ENCODE data around the gene CACNA1A. TPM values are rescaled to one million over a fixed set of nuclear protein-coding genes. Genes with fewer than 3 reads are reported as not detected.

Gene CACNA1A
- total RNA-seq, 2 experiments from 2014 or later, result 0.30 to 0.45 TPM

DNA sequence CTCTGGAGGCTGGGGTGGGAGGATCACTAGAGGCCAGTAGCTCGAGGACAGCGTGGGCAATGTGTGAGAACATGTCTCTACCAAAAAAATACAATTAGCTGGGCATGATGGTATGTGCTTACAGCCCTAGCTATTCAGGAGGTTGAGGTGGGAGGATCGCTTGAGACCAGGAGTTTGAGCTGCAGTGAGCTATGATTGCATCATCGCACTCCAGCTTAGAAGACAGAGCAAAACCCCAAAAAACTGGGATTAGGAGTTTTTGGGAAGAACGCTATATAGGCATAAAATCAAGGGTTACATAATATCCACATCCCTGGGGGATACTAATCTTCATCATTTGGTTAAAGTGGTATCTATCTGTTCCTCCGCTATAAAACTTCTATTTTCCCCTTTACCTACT lies 155.5 kb downstream of the CACNA1A start:
- ATAC-seq (ENCODE audit: poor library complexity) (no peak), DNase-seq (no peak)
- Mint-ChIP-seq H3K4me1 (ENCODE audit: low read depth) (no peaks in the 10 kb centered on the region), H3K27ac (no peak overlapping the region), H3K36me3 (ENCODE audit: low read depth) (no peaks in the 10 kb centered on the region), H3K27me3 (peaks cover 44% of the 10 kb centered on the region), H3K4me3 (no peak overlapping the region), H3K9me3 (peaks cover 2% of the 10 kb centered on the region)
- no peak overlapping the region for H3K4me3 ChIP-seq (ENCODE audit: low read length)
- TF ChIP-seq CTCF (IDR thresholded peaks at IDR 0.05), result no peak
- ChIA-PET CTCF (no interaction called here), POLR2A (no interaction called here)
- peaks cover 11 to 19% of the 10 kb centered on the region in 2 experiments for H3K9me3 ChIP-seq (ENCODE audit: control insufficient read depth in 1 of 2, insufficient read depth in 1 of 2, low read length in 2 of 2)
- no peak overlapping the region for H3K27ac ChIP-seq (ENCODE audit: low read depth in 1 of 2, low read length in 2 of 2)
- intact Hi-C loops (cut with DNase I, micrococcal nuclease), result no loop called here
- peaks cover 0 to 9% of the 10 kb centered on the region in 2 experiments for H3K27me3 ChIP-seq (ENCODE audit: control insufficient read depth in 1 of 2, insufficient read depth in 2 of 2, low read length in 2 of 2)
- H3K4me1 ChIP-seq (ENCODE audit: insufficient read depth, low read length), result no peaks in the 10 kb centered on the region
- no peaks in the 10 kb centered on the region for H3K36me3 ChIP-seq (ENCODE audit: insufficient read depth, low read length)

DNA sequence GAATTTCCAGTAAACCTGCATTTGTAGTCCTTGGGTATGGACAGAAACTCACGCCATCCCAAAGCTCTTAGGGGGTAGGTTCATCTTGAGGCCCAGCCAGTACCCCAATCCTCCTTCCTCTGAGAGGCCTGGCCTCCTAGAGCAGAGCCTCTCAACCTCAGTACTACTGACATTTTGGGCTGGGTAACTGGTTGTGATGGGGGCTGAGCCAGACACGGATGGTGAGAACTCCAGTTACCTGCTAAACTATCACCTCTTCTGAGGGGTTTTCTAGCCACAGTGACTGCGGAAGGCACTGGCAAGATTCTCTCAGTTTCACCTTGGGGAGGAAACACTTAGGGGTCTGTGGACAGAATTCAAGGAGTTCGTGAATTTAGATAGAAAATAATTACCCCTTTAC lies 156.2 kb downstream of the CACNA1A start:
- no peak for ATAC-seq (ENCODE audit: poor library complexity)
- Mint-ChIP-seq H3K4me1 (ENCODE audit: low read depth) (no peaks in the 10 kb centered on the region), H3K4me3 (no peak overlapping the region), H3K36me3 (ENCODE audit: low read depth) (no peaks in the 10 kb centered on the region), H3K27me3 (peaks cover 45% of the 10 kb centered on the region), H3K9me3 (peaks cover 2% of the 10 kb centered on the region), H3K27ac (no peak overlapping the region)
- no peak for TF ChIP-seq CTCF (IDR thresholded peaks at IDR 0.05)
- H3K27me3 ChIP-seq (ENCODE audit: control insufficient read depth in 1 of 2, insufficient read depth in 2 of 2, low read length in 2 of 2), result peaks cover 0 to 6% of the 10 kb centered on the region in 2 experiments
- CTCF ChIA-PET, result no interaction called here
- intact Hi-C loops (cut with DNase I, micrococcal nuclease), result no loop called here
- POLR2A ChIA-PET, result no interaction called here
- H3K9me3 ChIP-seq (ENCODE audit: control insufficient read depth in 1 of 2, insufficient read depth in 1 of 2, low read length in 2 of 2), result peaks cover 11 to 19% of the 10 kb centered on the region in 2 experiments
- no peak overlapping the region for H3K27ac ChIP-seq (ENCODE audit: low read depth in 1 of 2, low read length in 2 of 2)
- DNase-seq, result no peak
- no peaks in the 10 kb centered on the region for H3K4me1 ChIP-seq (ENCODE audit: insufficient read depth, low read length)
- H3K4me3 ChIP-seq (ENCODE audit: low read length), result no peak overlapping the region
- no peaks in the 10 kb centered on the region for H3K36me3 ChIP-seq (ENCODE audit: insufficient read depth, low read length)

- TF ChIP-seq CTCF (IDR thresholded peaks at IDR 0.05), result no peak
- ATAC-seq (ENCODE audit: poor library complexity), result no peak
- Histone ChIP-seq H3K9me3 (ENCODE audit: control insufficient read depth in 1 of 2, insufficient read depth in 1 of 2, low read length in 2 of 2) (peaks cover 15 to 24% of the 10 kb centered on the region in 2 experiments), H3K36me3 (ENCODE audit: insufficient read depth, low read length) (no peaks in the 10 kb centered on the region), H3K27me3 (ENCODE audit: control insufficient read depth in 1 of 2, insufficient read depth in 2 of 2, low read length in 2 of 2) (peaks cover 0 to 10% of the 10 kb centered on the region in 2 experiments), H3K4me1 (ENCODE audit: insufficient read depth, low read length) (no peaks in the 10 kb centered on the region), H3K27ac (ENCODE audit: low read depth in 1 of 2, low read length in 2 of 2) (no peak overlapping the region), H3K4me3 (ENCODE audit: low read length) (no peak overlapping the region)
- ChIA-PET POLR2A (no interaction called here), CTCF (no interaction called here)
- no peaks in the 10 kb centered on the region for H3K4me1 Mint-ChIP-seq (ENCODE audit: low read depth)
- no peak for DNase-seq
- peaks cover 2% of the 10 kb centered on the region for H3K9me3 Mint-ChIP-seq
- no peak overlapping the region for H3K27ac Mint-ChIP-seq
- peaks cover 30% of the 10 kb centered on the region for H3K27me3 Mint-ChIP-seq
- H3K36me3 Mint-ChIP-seq (ENCODE audit: low read depth), result no peaks in the 10 kb centered on the region
- no peak overlapping the region for H3K4me3 Mint-ChIP-seq
- intact Hi-C loops (cut with DNase I, micrococcal nuclease), result no loop called here
These were observed 158.9 kb downstream of the CACNA1A start for GRCh38 chr19:13347367-13347766.
